ENCODE results near the gene LCAT.

DNA sequence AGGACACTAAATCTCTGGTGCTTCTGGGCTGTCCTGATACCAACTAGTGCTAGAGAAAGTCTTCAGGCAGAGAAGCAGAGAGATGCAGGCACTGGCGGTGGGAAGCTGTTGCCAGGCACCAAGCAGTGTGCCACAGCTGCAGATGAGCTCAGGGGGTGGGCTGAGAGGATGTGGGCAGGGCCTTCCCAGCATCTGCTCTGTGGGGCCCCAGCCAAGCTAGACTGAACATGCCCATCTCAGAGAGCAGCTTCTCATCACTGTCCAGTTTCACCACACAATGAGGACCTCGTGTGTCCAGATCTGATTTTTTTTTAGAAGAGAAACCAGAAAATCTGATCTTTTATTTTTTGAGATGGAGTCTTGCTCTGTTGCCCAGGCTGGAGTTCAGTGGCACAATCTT is 33.8 kb downstream of the LCAT start:
- TF ChIP-seq, protein P1, sequence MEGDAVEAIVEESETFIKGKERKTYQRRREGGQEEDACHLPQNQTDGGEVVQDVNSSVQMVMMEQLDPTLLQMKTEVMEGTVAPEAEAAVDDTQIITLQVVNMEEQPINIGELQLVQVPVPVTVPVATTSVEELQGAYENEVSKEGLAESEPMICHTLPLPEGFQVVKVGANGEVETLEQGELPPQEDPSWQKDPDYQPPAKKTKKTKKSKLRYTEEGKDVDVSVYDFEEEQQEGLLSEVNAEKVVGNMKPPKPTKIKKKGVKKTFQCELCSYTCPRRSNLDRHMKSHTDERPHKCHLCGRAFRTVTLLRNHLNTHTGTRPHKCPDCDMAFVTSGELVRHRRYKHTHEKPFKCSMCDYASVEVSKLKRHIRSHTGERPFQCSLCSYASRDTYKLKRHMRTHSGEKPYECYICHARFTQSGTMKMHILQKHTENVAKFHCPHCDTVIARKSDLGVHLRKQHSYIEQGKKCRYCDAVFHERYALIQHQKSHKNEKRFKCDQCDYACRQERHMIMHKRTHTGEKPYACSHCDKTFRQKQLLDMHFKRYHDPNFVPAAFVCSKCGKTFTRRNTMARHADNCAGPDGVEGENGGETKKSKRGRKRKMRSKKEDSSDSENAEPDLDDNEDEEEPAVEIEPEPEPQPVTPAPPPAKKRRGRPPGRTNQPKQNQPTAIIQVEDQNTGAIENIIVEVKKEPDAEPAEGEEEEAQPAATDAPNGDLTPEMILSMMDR (IDR thresholded peaks at IDR 0.05) = no peak
- no peak for TF ChIP-seq POLR2A (IDR thresholded peaks at IDR 0.05)
- no peak for TF ChIP-seq POLR2AphosphoS5 (IDR thresholded peaks at IDR 0.05)

All from gastroesophageal sphincter (tissue), 3 donors.